ENCODE measurements around the gene CCDC50. TPM values are rescaled to one million over a fixed set of nuclear protein-coding genes. Genes with fewer than 3 reads are reported as not detected.
A peak's percentile ranks its signal among the peaks of the same experiment; 100 is the strongest.

The CCDC50 gene
- total RNA-seq, 2 experiments from 2014 or later, result 11.8 to 21.3 TPM

DNA sequence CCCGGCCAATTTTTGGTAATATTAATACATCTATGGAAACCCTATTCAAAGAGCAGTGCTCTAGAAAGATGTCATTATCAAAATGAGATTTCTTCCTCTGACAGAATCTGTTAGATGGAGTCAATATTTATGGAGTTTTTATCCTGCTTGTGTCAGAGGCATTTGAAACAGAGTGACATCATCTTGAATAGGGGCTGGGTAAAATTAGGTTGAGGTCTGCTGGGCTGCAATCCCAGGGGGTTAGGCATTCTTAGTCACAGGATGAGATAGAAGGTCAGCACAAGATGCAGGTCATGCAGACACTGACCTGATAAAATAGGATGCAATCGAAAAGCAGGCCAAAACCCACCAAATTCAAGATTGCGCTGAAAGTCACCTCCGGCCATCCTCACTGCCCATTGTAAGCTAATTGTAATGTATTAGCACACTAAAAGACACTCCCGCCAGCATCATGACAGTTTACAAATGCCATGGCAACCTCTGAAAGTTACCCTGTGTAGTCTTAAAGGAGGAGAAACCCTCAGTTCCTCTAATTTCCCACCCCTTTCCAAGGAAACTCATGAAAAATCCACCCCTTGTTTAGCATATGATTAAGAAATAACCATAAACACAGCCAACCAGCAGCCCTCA is 27.3 kb upstream of the CCDC50 start:
- H3K4me3 Mint-ChIP-seq, result no peak overlapping the region
- ATAC-seq, result no peak
- no peaks in the 10 kb centered on the region for H3K27me3 Mint-ChIP-seq
- peaks cover 2% of the 10 kb centered on the region for H3K9me3 Mint-ChIP-seq (ENCODE audit: low read depth)
- H3K4me1 Mint-ChIP-seq, result no peaks in the 10 kb centered on the region
- no peak for DNase-seq
- no peaks in the 10 kb centered on the region for H3K36me3 Mint-ChIP-seq
- CTCF ChIA-PET, result no interaction called here
- no peak overlapping the region for H3K27ac Mint-ChIP-seq

DNA sequence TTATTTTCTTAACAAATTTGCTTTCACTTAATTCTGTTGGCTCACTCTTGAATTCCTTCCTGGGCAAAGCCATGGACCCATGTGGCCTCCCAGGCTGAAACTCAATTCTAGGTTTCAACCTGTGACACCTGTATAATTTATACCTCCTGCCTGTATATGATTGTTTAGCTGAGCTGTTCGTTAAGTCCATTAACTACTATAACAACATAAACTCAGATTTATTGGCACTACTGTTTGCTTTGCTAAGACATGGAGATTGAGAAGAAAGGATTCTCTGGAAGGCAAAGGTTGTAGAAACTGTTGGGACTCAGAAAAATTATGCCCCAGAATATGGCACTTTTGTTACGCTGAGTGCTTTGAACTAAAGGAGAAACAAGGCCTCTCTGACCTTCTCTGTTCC is 26.7 kb upstream of the CCDC50 start:
- H3K27me3 Mint-ChIP-seq, result no peaks in the 10 kb centered on the region
- H3K4me3 Mint-ChIP-seq, result no peak overlapping the region
- CTCF ChIA-PET, result no interaction called here
- DNase-seq, result no peak
- no peak for ATAC-seq
- H3K36me3 Mint-ChIP-seq, result no peaks in the 10 kb centered on the region
- peaks cover 2% of the 10 kb centered on the region for H3K9me3 Mint-ChIP-seq (ENCODE audit: low read depth)
- H3K4me1 Mint-ChIP-seq, result no peaks in the 10 kb centered on the region
- H3K27ac Mint-ChIP-seq, result no peak overlapping the region

GRCh38 chr3:191303596-191303995 is 25.6 kb upstream of the CCDC50 start:
- Mint-ChIP-seq H3K27ac (no peak overlapping the region), H3K27me3 (no peaks in the 10 kb centered on the region), H3K4me3 (no peak overlapping the region), H3K9me3 (ENCODE audit: low read depth) (peaks cover 2% of the 10 kb centered on the region), H3K36me3 (no peaks in the 10 kb centered on the region), H3K4me1 (no peaks in the 10 kb centered on the region)
- no peak for ATAC-seq
- CTCF ChIA-PET, result no interaction called here
- DNase-seq, result no peak

DNA sequence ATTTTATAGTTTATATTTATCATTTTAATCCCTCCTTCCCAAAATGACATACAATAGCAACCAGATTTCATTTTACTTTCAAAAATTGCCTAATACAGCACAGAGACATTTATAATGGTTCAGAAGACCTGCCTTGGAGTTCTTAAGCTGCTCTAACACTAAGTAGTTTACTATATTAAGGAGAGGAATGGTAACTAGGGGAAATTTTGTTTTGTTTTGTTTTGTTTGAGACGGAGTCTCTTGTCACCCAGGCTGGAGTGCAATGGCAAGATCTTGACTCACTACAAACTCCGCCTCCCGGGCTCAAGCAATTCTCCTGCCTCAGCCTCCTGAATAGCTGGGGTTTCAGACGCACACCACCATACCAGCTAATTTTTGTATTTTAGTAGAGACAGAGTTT is 22.8 kb upstream of the CCDC50 start:
- CTCF ChIA-PET, result no interaction called here
- no peak overlapping the region for H3K27ac Mint-ChIP-seq

DNA sequence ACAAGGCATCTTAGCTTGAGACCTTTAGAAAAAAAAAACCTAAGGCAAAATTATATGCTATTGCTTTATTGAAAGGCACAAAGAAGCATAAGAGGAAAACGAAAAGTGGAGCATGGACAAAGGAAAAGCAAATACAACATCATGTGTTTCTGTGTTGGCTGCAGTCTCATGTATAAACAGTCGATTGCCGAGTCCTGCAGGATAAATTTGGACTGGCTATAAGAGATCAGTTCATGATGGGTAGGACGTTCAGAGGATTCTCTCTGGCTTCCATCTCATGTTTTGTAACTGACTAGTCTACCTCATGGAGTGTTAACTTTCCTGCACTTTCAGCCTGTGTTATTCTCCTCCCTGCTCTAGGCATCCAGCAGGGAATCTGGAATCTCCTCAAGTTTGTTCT is 21.9 kb upstream of the CCDC50 start:
- Mint-ChIP-seq H3K36me3 (no peaks in the 10 kb centered on the region), H3K27me3 (no peaks in the 10 kb centered on the region), H3K4me3 (no peak overlapping the region), H3K9me3 (ENCODE audit: low read depth) (no peaks in the 10 kb centered on the region), H3K27ac (no peak overlapping the region), H3K4me1 (no peaks in the 10 kb centered on the region)
- no peak for DNase-seq
- CTCF ChIA-PET, result no interaction called here
- no peak for ATAC-seq

More for the DNA sequence above, 22.8 kb upstream of the CCDC50 start:
- Mint-ChIP-seq H3K4me3 (no peak overlapping the region), H3K9me3 (ENCODE audit: low read depth) (peaks cover 2% of the 10 kb centered on the region), H3K27me3 (no peaks in the 10 kb centered on the region), H3K4me1 (no peaks in the 10 kb centered on the region), H3K36me3 (no peaks in the 10 kb centered on the region)
- DNase-seq (no peak), ATAC-seq (no peak)

- Mint-ChIP-seq H3K4me3 (no peak overlapping the region), H3K4me1 (no peaks in the 10 kb centered on the region), H3K9me3 (ENCODE audit: low read depth) (peaks cover 3% of the 10 kb centered on the region), H3K36me3 (no peaks in the 10 kb centered on the region), H3K27me3 (no peaks in the 10 kb centered on the region), H3K27ac (no peak overlapping the region)
- ATAC-seq, result no peak
- no peak for DNase-seq
- CTCF ChIA-PET, result no interaction called here
Observed at GRCh38 chr3:191313296-191313695, 15.9 kb upstream of the CCDC50 start.

DNA sequence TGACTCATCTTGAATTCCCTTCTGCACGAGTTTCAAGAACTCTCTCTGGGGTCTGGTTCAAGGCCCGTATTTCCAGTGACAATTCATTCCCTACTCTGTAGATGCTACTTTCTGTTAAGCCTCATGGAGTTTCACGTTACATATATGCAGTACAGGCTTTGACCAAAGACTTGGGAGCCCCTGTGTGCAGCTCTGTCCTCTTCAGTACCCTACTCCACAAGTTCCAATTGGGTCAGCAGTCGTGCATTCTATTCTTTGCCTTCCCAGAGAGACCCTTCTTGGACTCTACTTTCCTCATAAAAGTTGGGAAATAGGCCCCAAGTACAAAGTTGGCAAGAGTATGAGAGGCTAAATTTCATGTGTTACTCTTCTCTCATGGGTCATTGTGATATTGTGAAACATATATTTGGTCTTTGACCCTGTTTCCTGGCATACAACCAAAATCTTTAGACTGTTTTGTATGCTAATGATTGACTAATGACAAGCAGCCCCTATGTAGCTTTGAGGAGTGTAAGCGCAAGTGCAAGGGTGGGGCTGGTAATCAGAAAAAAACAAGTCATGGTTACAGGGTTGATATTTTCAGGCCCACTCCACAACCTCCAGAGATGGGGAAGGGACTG is 15.0 kb upstream of the CCDC50 start:
- H3K36me3 Mint-ChIP-seq, result no peaks in the 10 kb centered on the region
- no peak overlapping the region for H3K27ac Mint-ChIP-seq
- no peak overlapping the region for H3K4me3 Mint-ChIP-seq
- H3K9me3 Mint-ChIP-seq (ENCODE audit: low read depth), result peaks cover 3% of the 10 kb centered on the region
- DNase-seq, result no peak
- no peak for ATAC-seq
- CTCF ChIA-PET, result no interaction called here
- no peaks in the 10 kb centered on the region for H3K27me3 Mint-ChIP-seq
- no peaks in the 10 kb centered on the region for H3K4me1 Mint-ChIP-seq

DNA sequence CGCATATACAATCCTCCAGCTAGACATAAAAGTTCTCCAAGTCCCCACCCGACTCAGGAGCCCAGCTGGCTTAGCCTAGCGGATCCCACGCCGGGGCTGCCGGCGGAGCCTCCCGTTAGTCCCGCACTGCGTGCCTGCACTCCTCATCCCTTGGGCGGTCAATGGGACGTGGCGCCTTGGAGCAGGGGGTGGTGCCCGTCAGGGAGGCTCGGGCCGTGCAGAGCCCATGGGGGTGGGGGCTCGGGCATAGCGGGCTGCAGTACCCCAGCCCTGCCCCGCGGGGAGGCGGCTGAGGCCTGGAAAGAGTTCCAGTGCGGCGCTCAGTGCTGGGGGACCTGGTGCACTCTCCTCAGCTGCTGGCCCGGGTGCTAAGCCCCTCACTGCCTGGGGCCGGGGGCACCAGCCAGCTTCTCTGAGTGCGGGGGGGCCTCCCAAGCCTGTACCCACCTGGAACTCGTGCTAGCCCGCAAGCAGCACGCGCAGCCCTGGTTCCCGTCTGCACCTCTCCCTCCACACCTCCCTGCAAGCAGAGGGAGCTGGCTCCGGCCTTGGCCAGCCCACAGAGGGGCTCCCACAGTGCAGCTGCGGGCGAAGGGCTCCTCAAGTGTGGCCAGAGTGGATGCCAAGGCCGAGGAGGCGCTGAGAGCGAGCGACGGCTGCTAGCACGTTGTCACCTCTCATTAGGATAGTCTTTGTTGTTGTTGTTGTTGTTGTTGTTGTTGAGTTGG is 12.2 kb upstream of the CCDC50 start:
- CTCF ChIA-PET, result no interaction called here
- Mint-ChIP-seq H3K9me3 (ENCODE audit: low read depth) (peaks cover 3% of the 10 kb centered on the region), H3K27ac (no peak overlapping the region), H3K27me3 (no peaks in the 10 kb centered on the region), H3K4me1 (no peaks in the 10 kb centered on the region), H3K4me3 (no peak overlapping the region), H3K36me3 (no peaks in the 10 kb centered on the region)
- no peak for ATAC-seq
- DNase-seq, result no peak

GRCh38 chr3:191320316-191320715 is 8.9 kb upstream of the CCDC50 start:
- Mint-ChIP-seq H3K9me3 (ENCODE audit: low read depth) (peaks cover 3% of the 10 kb centered on the region), H3K27me3 (no peaks in the 10 kb centered on the region), H3K4me3 (no peak overlapping the region), H3K36me3 (no peaks in the 10 kb centered on the region), H3K4me1 (no peaks in the 10 kb centered on the region), H3K27ac (no peak overlapping the region)
- CTCF ChIA-PET, result no interaction called here
- DNase-seq (no peak), ATAC-seq (no peak)

DNA sequence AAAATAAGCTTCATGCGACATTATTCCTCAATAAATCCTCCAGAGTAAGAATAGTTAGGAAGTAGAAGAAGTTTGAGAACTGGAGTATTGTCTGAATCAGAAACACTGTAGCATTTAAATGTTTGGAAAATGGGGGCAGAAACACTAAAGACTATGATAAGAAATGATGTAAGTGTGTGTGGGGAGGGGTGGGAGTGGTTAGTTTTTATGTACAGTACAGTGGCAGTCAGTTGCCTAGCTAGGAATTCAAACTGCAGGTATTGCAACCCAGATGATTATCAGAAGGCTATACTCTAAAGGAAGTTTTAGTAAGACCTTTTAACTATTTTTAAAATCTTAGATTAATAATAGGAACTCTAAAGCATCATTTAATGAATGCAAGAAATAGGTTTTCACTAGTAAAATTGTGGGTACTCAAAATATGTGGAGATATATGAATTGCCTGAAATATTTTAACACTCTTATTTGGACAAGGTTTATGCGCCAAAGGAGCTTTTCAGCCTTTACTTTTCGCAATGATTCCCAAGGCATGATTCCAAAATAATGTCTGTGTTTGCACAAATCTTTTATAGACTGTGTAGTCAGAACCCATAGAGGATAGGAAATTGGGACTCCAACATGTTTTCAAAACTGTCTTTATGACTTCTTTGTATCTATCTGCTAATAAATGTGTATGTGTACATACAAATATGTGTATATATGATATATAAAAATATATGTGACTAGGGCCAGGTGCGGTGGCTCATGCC is 8.0 kb upstream of the CCDC50 start:
- ATAC-seq (no peak), DNase-seq (no peak)
- H3K27me3 Mint-ChIP-seq, result no peaks in the 10 kb centered on the region
- H3K4me1 Mint-ChIP-seq, result no peaks in the 10 kb centered on the region
- no peak overlapping the region for H3K27ac Mint-ChIP-seq
- H3K36me3 Mint-ChIP-seq, result no peaks in the 10 kb centered on the region
- peaks cover 3% of the 10 kb centered on the region for H3K9me3 Mint-ChIP-seq (ENCODE audit: low read depth)
- no peak overlapping the region for H3K4me3 Mint-ChIP-seq
- CTCF ChIA-PET, result no interaction called here

DNA sequence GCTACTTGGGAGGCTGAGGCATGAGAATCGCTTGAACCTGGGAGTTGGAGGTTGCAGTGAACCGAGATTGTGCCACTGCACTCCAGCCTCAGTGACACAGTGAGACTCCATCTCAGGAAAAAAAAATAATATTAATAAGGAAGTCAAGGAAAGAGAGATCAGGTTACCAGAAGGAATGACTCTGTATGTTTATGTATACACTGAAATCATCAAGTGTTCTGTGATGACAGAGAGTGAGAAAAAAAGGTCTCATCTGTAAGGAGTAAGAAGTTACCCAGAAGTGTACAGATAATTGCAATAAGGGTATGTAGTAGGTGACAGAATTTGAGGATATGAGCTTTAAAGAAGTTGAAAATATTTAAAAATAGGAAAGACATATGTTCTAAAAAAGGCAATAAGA is 4.3 kb upstream of the CCDC50 start:
- H3K9me3 Mint-ChIP-seq (ENCODE audit: low read depth), result no peaks in the 10 kb centered on the region

DNA sequence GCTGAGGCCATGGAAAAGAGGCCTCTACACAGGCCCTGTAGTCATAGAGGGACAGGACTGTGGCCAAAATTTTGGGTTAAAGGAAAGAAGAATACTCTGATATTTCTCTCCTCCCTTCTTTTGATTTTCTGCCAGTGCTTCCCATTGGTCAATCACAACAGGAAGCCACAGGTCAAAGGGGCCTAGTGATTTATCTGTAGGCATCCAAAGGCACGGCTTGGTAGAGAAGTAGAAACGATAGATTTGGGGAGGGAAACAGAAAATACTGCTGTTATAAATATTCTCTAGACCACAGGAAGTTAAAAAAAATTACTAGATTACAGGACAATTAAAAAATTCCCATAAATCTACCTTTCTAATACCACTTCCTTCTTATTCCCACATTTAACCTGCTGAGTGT is 1.7 kb upstream of the CCDC50 start:
- Mint-ChIP-seq H3K4me3 (no peak overlapping the region), H3K9me3 (ENCODE audit: low read depth) (no peaks in the 10 kb centered on the region), H3K4me1 (peaks cover 16% of the 10 kb centered on the region), H3K27me3 (peaks cover 18% of the 10 kb centered on the region), H3K27ac (no peak overlapping the region), H3K36me3 (peaks cover 2% of the 10 kb centered on the region)
- no peak for ATAC-seq
- no peak for DNase-seq
- CTCF ChIA-PET, result no interaction called here

More for the DNA sequence above, 4.3 kb upstream of the CCDC50 start:
- Mint-ChIP-seq H3K27ac (no peak overlapping the region), H3K4me1 (peaks cover 7% of the 10 kb centered on the region), H3K36me3 (no peaks in the 10 kb centered on the region), H3K27me3 (peaks cover 8% of the 10 kb centered on the region), H3K4me3 (no peak overlapping the region)
- DNase-seq (no peak), ATAC-seq (no peak)
- CTCF ChIA-PET, result no interaction called here

DNA sequence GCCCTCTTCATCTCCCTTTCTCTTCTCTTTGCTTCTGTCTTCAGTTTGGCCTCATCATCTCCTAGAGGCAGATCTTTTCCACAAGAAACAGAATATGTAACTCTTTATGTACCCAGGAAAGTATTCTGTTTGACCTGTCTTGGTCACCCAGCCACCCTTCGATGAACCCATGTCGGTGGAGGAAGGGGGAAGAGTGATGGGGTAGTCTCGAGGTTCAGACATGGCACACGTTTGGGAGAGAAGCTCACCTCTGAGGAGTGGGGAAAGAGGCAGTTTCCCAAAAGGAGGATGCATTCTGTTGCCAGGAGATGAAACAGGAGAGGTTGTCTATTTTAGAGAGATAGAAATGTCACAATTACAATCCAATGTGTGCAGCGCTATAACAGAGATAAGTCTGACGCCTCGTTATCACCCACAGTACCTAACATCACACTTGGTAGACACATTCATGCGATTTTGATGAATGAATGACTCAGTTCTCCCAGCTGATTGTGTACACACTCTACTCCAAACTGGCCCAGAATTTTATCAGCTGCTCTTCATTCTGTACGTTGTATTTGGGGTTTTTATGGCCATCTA is 722 bp upstream of the CCDC50 start:
- DNase-seq (no peak), ATAC-seq (no peak)
- peak overlapping the region; percentile 52 for H3K4me3 Mint-ChIP-seq
- CTCF ChIA-PET, result no interaction called here
- no peaks in the 10 kb centered on the region for H3K9me3 Mint-ChIP-seq (ENCODE audit: low read depth)
- H3K27me3 Mint-ChIP-seq, result peaks cover 18% of the 10 kb centered on the region
- H3K4me1 Mint-ChIP-seq, result peaks cover 16% of the 10 kb centered on the region
- H3K36me3 Mint-ChIP-seq, result peaks cover 2% of the 10 kb centered on the region
- peak overlapping the region; percentile 62 for H3K27ac Mint-ChIP-seq
